Measurements from ENCODE around the gene TMCC1.

TMCC1 gene

GRCh38 chr3:129602730-129603560 lies 290.6 kb downstream of the TMCC1 start:
- no peak for DNase-seq (ENCODE audit: low read depth in 2 of 3, low spot score in 1 of 3)

- no peak for DNase-seq (ENCODE audit: low read depth in 2 of 3, low spot score in 1 of 3)
Observed at GRCh38 chr3:129602309-129602708, 291.2 kb downstream of the TMCC1 start.

GRCh38 chr3:129601713-129602112 lies 291.8 kb downstream of the TMCC1 start:
- no peak for DNase-seq (ENCODE audit: low read depth in 2 of 3, low spot score in 1 of 3)

DNA sequence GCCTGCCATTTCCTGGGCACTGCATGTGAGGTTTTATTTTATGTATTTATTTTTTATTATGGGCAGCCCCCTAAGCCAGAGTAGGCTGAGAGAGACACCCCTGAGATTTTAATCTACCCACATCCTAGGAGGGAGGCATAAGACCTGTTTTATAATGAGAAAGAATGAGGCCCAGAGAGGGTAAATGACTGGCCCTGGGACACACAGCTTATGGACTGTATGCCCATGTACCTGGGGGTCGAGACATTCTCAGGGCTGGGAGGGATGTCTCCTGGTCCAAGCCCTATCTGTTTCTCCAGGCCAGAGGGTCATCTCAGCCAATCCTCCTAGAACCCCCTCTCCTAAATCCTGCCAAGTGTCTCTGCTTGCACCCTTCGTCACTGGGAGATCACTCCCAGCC lies 293.2 kb downstream of the TMCC1 start:
- no peak for DNase-seq (ENCODE audit: low read depth in 2 of 3, low spot score in 1 of 3)

DNA sequence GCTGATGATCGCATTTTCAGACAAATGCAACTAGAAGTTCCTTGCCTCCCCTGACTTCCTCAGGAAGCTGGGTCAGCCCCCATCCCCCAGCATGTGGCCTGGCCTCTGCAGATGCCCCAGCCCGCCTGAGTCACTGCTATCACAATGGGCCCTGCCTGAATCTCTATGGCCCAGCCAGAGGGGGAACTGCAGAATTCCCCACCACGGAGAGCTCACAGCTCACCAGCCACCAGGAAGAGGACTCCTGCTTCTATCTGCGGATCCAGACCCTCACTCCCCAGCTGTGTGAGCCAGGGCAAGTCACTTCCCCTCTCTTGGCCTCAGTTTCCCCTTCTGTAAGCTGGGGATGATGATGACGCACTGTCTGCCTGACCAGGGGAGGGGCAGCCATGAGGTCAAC lies 293.9 kb downstream of the TMCC1 start:
- DNase-seq (ENCODE audit: low read depth in 2 of 3, low spot score in 1 of 3): no peak

GRCh38 chr3:129599073-129599472 lies 294.4 kb downstream of the TMCC1 start:
- DNase-seq (ENCODE audit: low read depth in 2 of 3, low spot score in 1 of 3): no peak

- DNase-seq (ENCODE audit: low read depth in 2 of 3, low spot score in 1 of 3): no peak
Observed at GRCh38 chr3:129598484-129598883, 295.0 kb downstream of the TMCC1 start.

DNA sequence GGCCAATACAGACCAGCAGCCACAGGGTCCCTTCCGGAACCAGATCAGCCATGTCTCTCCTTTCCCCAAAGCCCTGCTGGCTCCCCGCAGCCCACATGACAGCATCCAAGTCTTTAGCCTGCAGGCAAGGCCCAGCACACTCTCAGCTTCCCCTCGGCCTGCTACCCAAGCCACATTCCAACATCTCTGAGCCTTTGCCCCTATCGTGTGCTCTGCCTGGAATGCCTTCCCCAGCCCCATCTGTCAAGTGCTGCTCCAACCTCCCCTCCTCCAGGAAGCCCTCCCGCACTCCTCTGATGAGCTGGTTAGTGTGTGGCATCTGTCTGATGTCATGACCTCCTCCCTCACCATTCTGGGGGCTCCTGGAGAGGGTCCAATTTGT lies 295.5 kb downstream of the TMCC1 start:
- no peak for DNase-seq (ENCODE audit: low read depth in 2 of 3, low spot score in 1 of 3)
